HG02763 (cell line): ENCODE measurements around the gene PLEKHG2.
"Not testable (repeated sequence)": the region's sequence is repeated elsewhere in the genome, so short reads cannot be mapped to it uniquely, and the experiment has no call there.

Experiments
- ATAC-seq: cut with Tn5 transposase; IDR thresholded peaks from one replicate; pipeline ENCODE4 v1.9.1; 2021; ENCODE audit warnings: mild to moderate bottlenecking, moderate library complexity; ENCODE audit not compliant: unreplicated experiment

PLEKHG2 gene

GRCh38 chr19:39412100-39412866, at the start of gene PLEKHG2:
Gene PLEKHG2 (plus strand): TSS chr19:39412669. CDS start chr19:39414087, 1,418 bp downstream.
- peak; percentile 54 for ATAC-seq

DNA sequence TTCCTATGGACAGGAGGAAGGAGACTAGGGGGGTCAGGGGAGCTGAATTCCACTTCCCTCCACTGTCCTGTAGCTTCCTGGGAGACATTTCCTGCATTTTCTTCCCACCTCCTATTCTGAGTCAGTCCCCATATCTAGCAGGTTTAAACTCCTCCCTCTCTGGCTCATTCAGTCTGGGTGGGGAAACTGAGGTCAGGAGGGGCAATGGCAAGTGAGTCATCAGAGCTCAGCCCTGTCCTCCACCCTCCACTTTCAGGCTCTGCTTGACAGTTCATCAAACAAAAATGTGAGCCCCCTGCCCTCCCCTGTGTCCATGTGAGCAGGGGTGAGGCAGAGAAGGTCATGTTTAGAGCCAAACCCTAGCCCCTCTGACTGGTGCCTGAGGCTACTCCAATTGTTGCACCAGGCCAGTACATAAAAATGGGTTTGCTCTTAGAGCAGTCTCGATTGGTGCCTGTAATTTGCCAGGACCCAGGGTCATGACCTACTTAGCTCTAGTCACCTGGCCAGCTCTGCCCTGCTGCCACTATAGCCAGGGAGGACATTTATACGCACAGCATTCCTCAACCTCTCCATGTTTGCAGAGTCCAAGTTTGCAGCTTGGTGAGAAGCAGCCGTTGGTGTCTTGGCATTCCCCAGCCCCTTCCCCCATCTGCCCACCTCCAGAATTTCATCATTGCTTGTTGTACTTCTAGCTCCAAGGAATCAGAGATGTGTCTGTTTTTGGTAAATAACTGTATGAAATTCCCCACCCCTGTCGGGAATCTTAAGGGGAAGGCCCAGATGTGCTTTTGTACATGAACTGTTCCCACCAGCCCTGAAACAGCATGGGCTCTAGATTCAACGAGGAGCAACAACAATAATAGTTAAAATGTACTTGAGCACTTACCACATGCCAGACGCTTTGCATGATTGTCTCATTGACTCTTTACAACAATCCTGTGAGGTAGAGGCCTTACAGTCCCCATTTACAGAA, 49.5 kb upstream of the PLEKHG2 start:
- ATAC-seq = no peak

DNA sequence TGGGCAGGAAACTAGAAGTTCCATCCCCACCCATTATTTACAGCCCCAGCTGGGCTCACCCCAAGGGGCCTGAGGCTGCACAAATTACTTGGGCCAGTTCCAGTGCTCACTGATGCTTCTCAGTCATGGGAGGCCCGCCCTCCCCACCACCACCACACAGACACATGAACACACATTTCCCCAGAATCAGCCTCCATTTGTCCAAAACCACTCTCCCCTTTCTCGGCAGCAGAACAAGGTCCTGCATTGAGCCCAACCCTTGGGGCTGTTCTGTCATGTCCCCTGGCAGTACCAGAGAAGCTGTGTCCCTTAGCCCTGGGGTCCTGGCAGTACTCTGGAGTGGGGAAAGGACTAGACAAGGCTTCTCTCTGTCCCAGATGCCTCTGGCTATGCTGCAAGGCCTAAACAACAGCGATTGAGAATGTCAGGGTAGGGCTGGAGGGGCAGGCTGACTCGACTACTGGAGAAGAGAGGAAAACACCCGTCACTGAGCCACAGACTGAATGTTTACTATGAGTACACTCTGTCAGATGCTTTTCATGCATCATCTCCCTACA, 48.5 kb upstream of the PLEKHG2 start:
- ATAC-seq = no peak

GRCh38 chr19:39365531-39365930, 46.9 kb upstream of the PLEKHG2 start:
- ATAC-seq = no peak

- no peak for ATAC-seq
Observed at GRCh38 chr19:39369200-39369599, 43.3 kb upstream of the PLEKHG2 start.

- ATAC-seq = no peak
Observed at GRCh38 chr19:39370735-39371134, 41.7 kb upstream of the PLEKHG2 start.

- no peak for ATAC-seq
Observed at GRCh38 chr19:39372047-39372802, 40.2 kb upstream of the PLEKHG2 start.

DNA sequence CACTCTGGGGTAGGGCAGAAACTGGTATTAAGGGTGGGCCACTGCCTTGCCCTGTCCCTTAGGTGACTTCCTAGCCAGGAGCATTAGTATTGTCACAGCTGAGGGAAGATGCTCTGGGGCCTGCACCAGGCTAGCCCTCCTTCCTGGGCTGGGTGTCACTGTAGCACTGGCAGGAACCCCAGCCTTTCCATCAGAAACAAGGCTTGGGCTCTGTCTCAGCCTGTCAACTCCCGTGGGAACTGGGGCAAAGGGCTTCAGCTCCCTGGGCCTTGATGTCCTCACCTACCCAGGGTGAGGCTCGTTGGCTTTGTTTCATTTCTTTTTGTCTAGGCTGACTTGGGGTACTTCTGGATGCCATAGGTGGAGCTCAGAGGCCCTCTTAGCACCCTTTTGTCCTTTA, 39.5 kb upstream of the PLEKHG2 start:
- ATAC-seq = no peak

- ATAC-seq = no peak
Observed at GRCh38 chr19:39375929-39376328, 36.5 kb upstream of the PLEKHG2 start.

GRCh38 chr19:39377373-39378362, 34.8 kb upstream of the PLEKHG2 start:
- no peak for ATAC-seq

- ATAC-seq = not testable (repeated sequence)
Observed at GRCh38 chr19:39379366-39379765, 33.1 kb upstream of the PLEKHG2 start.

GRCh38 chr19:39379865-39380396, 32.5 kb upstream of the PLEKHG2 start:
- ATAC-seq = no peak

DNA sequence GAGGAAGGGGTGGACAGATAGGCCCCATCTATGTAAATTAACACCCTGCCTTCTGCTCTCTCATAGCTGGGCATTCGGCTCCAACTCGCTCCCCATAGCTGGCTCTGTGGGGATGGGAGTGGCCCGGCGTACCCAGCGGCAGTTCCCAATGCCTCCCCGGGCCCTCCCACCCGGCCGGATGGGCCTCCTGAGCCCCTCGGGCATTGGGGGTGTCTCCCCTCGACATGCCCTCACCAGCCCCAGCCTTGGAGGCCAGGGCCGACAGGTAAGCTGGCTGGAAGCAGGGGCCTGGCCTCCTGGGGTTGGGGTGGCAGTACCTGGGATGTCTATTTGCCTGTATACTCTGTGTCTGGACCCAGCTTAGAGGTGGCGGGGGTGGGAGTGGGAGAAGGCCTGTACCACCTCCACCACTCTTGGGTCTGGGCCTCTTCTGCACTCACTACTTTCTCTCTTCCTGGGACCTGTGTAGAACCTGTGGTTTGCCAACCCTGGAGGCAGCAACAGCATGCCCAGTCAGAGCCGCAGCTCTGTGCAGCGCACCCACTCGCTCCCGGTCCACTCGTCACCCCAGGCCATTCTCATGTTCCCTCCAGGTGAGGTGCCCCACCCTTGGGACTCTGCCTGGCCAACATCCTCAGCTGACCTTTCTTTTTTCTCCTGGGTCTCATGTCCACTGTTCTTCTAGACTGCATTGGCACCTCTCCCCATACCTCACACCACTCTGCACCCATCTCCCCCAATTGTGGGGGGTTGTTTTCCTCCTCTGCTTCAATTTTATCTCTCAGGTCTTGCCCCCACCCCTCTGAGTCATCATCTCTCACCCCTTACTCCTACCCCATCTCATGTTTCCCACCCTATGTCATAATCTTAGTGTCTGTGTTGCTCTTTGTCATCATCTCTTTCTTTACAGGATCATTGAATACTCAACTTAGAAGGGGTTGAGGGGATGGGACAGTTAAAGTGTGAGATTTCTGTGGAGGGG, 31.7 kb upstream of the PLEKHG2 start:
- no peak for ATAC-seq

DNA sequence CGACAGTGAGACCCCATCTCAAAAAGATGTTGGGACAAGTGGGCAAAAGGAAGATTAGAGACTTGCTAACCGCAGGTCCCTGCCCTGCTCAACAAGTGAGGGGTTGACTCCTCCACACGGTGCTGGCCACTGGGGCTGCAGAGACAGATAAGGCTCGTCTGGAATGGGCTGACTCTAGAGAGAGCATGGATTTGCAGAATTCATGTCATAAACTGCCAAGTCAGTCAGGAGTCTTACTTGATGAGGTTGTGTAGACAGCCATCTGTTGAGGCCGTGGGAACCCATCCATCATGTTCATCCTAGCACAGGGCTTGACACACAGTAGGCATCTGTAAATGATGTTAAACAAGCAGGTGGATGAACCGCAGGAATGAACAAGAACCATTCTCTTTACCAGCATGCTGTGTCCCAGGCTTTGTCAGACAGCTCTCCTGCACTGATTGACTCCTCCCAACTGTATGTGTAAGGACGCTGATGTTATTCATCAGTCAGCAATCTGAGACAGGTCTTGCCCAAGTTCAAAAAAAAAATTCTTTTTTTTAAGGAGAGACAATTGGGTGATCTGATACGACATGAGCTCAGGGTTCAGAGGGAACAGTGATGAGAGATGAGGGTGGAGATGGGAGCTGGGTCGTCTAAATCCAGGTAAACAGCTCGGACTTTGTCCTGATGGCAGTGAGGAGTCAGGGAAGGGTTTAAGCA, 30.4 kb upstream of the PLEKHG2 start:
- ATAC-seq = no peak

DNA sequence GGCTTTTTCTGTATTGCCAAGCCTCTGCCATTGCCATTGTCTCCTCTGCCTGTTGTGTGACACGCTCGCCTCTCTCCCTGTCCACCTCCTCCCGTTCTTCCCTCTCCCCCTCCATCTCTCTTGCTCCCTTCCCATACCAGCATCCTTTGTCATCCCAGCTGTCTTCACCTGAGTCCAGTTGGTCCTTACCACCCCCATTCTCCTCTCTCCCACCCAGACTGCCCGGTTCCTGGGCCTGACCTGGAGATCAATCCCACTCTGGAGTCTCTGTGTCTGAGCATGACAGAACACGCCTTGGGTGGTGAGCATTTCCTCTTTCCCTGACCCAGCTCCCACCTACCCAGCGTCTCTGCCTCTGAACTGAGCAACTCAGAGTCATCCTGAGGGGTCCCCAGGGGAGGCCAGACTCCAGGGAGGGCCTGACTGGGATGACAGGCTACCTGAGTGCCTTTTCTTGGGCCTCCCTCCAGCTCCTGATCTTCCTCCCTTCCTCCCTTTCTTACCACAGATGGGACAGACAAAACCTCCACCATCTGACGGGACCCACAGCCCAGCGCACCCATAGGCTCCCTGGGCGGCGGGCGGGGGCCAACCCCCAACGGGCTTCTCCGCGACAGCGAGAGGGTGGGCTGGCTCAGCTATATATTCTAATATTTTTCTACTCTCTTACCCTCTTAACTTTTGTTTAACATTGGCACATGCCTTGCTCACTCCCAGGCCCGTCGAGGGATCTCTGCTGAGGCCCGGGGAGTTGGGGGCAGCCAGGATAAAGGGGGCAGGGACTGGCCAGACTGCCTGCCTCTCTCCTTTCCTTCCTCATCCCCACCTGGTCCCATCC, 29.3 kb upstream of the PLEKHG2 start:
- no peak for ATAC-seq

DNA sequence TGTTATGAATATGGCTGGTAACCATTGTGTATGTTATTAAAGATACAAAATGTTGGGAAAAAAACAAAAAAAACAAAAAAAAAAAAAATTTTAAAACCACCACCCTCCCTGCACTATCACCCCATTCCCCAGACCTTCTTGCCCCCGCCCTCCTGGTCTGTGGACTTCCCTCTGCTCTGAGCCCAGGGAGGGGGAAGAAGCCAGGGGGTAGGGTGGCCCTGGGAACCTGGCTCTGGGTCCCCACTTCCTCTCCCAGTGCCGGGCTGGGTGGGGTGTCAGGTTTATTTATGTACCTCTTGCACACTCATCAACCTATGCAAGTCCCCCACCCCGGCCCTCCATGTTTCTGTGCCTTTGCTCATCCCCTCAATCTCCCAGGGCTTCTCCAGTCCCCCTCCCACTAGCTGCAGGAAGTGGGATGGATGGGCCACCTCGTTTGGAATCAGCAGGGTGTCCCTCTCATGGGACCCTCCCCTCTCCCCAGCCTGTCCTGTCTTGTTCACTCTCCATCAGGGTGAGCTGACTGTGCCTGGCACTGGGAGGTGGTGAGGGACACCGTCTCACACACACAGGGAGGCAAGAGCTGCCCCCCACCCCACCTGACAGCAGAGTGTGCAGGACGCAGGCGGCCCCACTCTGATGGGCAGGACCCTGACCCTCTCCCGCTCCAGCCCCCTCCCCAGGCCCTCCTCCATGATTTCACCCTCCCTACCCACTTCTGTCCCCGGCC, 27.5 kb upstream of the PLEKHG2 start:
- no peak for ATAC-seq
